Spleen (tissue), 11 donors: Measurements from ENCODE around the gene EP400. TPM values are rescaled to one million over a fixed set of nuclear protein-coding genes. Genes with fewer than 3 reads are reported as not detected.
A peak's percentile ranks its signal among the peaks of the same experiment; 100 is the strongest.
"Not testable (repeated sequence)": the region's sequence is repeated elsewhere in the genome, so short reads cannot be mapped to it uniquely, and the experiment has no call there.

Experiments used
- DNase-seq: peaks from one replicate; pipeline ENCODE4 v3.0.0-alpha.2; 2020
- H3K27ac ChIP-seq, 8 donors: fragments of 200-600 bp; sonication (generic) in 7 of 8; 1 replicate in 4 of 8; 2 replicates in 4 of 8; pipeline versions ENCODE4 v1.5.0 to v1.8.0; 2016 to 2021; ENCODE audit warnings: inconsistent platforms in 4 of 8, mild to moderate bottlenecking in 4 of 8, moderate library complexity in 1 of 8
- H3K27me3 ChIP-seq, 7 donors: fragments of 200-600 bp; sonication (generic) in 6 of 7; replicated peaks in 1 of 7; 1 replicate in 4 of 7; 2 replicates in 3 of 7; pipeline versions ENCODE4 v1.5.0 to v1.8.0; 2016 to 2021; ENCODE audit warnings: inconsistent platforms in 3 of 7, mild to moderate bottlenecking in 1 of 7
- H3K36me3 ChIP-seq, 6 donors: fragments of 200-600 bp; sonication (generic) in 5 of 6; 1 replicate in 4 of 6; 2 replicates in 2 of 6; pipeline versions ENCODE4 v1.5.0 to v1.8.0; 2016 to 2021; ENCODE audit warnings: inconsistent platforms in 2 of 6
- H3K4me1 ChIP-seq, 6 donors: fragments of 200-600 bp; sonication (generic) in 5 of 6; 1 replicate in 3 of 6; 2 replicates in 3 of 6; pipeline versions ENCODE4 v1.5.0 to v1.8.0; 2016 to 2021; ENCODE audit warnings: inconsistent platforms in 3 of 6
- H3K4me3 ChIP-seq, 8 donors: fragments of 200-600 bp; sonication (generic) in 7 of 8; 1 replicate in 4 of 8; 2 replicates in 4 of 8; pipeline versions ENCODE4 v1.5.0 to v1.8.0; 2016 to 2021; ENCODE audit warnings: inconsistent platforms in 4 of 8, mild to moderate bottlenecking in 4 of 8, moderate library complexity in 2 of 8
- H3K9me3 ChIP-seq, 8 donors: fragments of 200-600 bp; sonication (generic) in 7 of 8; 1 replicate in 4 of 8; 2 replicates in 4 of 8; pipeline versions ENCODE4 v1.5.0 to v1.8.0; 2016 to 2021; ENCODE audit warnings: inconsistent platforms in 4 of 8
- CTCF ChIP-seq, 11 experiments: fragments of 200-600 bp in 7 of 11; fragments of 450-650 bp in 4 of 11; sonication (generic) in 4 of 11; IDR thresholded peaks in 8 of 11; conservative IDR thresholded peaks in 3 of 11; 1 replicate in 7 of 11; 2 replicates in 4 of 11; pipeline versions ENCODE4 v1.4.0 to v1.8.0; 2016 to 2021; ENCODE audit warnings: antibody characterized with exemption in 11 of 11, inconsistent platforms in 4 of 11, mild to moderate bottlenecking in 1 of 11
- POLR2A ChIP-seq, 3 donors: fragments of 450-650 bp; IDR thresholded peaks; one replicate each; pipeline ENCODE4 v1.5.1; 2017; ENCODE audit warnings: antibody characterized with exemption in 3 of 3, mild to moderate bottlenecking in 1 of 3
- POLR2AphosphoS5 ChIP-seq, 3 donors: sonication (generic); formaldehyde crosslinking; IDR thresholded peaks; one replicate each; pipeline ENCODE4 v1.5.1; 2017; ENCODE audit warnings: antibody characterized with exemption in 3 of 3
- WGBS, 5 donors: extraction: QIAGEN DNeasy Blood & Tissue Kit in 3 of 5; methylation state at CpG; one replicate each; pipeline versions ENCODE4 v1.1.5 to v1.1.7; 2013 to 2018; 5-methylcytosine and 5-hydroxymethylcytosine counted together
- intact Hi-C: fragments of 100-400 bp; cut with DNase I; formaldehyde crosslinking; loops from one replicate; pipeline ENCODE4 v1.15.0; 2023; ENCODE audit warnings: low total_unique reads
- polyA plus RNA-seq, 3 donors: library from polyadenylated mRNA; stranded (reverse); fragments of 200-250 nt; gene quantifications; one replicate each; pipeline ENCODE4 v1.2.1, GENCODE V29; 2013
- total RNA-seq, 7 donors: library from RNA; depleted of rRNA in 3 of 7; stranded (reverse); fragments of >200 nt in 3 of 7; fragmentation: NEBNext Ultra II Directional in 4 of 7; extraction: Animal tissue kit (Norgen Biotek cat#: 25700) in 4 of 7; gene quantifications; one replicate each; pipeline versions ENCODE4 v1.1.0 to v1.2.1, GENCODE V29; 2016 to 2021
- donor health status: healthy with polysubstance abuse.
- donor health status: DM: no; HTN: no; CAD: no; lungs with moderate emphysema.
- donor health status: DM: no; HTN: no; CAD: no.
- donor health status: Bipolar disorder and iron deficiency.
- donor health status: healthy.
- donor health status: DM: no; HTN: no; CAD: no.
- donor health status: DM: yes; HTN: yes; CAD: no.

EP400 gene
- total and polyA plus RNA-seq, 10 donors = 11.8 to 70.2 (median 45.6) TPM

DNA sequence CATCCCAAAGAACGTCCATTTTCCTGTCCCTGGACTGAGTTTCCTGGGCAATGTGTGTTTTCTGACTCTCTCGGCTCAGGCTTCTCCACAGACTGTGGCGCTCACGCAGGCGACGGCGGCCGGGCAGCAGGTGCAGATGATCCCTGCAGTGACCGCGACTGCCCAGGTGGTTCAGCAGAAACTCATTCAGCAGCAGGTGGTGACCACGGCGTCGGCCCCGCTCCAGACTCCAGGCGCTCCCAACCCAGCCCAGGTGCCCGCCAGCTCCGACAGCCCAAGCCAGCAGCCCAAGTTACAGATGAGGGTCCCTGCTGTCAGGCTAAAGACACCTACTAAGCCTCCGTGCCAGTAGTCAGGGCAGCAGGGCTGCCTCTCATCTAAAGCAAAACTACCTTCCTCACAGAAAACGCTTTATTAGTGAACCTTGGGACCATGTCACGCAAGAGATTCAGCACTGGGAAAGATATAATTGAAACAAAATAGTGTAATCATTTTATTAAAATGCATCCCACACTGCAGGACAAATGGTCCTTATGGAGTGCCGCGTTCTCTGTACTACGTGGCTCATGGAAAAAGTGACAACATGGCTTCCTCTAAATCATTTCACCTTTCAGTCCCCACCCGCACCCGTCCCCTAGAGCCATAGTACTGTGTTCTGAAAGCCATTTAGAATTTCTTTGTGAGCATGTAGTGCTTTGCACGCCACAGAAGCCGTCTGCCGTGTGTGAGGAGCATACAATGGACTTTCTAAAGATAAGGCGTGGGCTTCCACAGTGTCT, 127.8 kb downstream of the EP400 start:
- Histone ChIP-seq H3K4me1 (peaks cover 0 to 11% (median 0%) of the 10 kb centered on the region in 6 donors), H3K27me3 (no peaks in the 10 kb centered on the region), H3K9me3 (no peaks in the 10 kb centered on the region), H3K36me3 (peaks cover 5 to 86% (median 54%) of the 10 kb centered on the region in 6 donors), H3K4me3 (no peak overlapping the region), H3K27ac (no peak overlapping the region)
- intact Hi-C loops = no loop called here
- DNase-seq = no peak
- no peak for TF ChIP-seq CTCF (IDR thresholded peaks at IDR 0.05 in 8 of 11, conservative IDR thresholded peaks at IDR 0.05 in 3 of 11)
- no peak for TF ChIP-seq POLR2A (IDR thresholded peaks at IDR 0.05)
- TF ChIP-seq POLR2AphosphoS5 (IDR thresholded peaks at IDR 0.05) = no peak
- WGBS, 5 donors = 89 to 98% (median 96%) methylated on average over 28 to 29 of the region's 29 CpGs

- TF ChIP-seq POLR2AphosphoS5 (IDR thresholded peaks at IDR 0.05) (peak in 1 of 3 donors; percentile 12), CTCF (IDR thresholded peaks at IDR 0.05 in 8 of 11, conservative IDR thresholded peaks at IDR 0.05 in 3 of 11) (no peak), POLR2A (IDR thresholded peaks at IDR 0.05) (no peak)
- WGBS, 5 donors = 88 to 91% (median 89%) methylated on average over 6 of the region's 6 CpGs
- H3K9me3 ChIP-seq = no peaks in the 10 kb centered on the region
- no peak overlapping the region for H3K27ac ChIP-seq
- H3K36me3 ChIP-seq = peaks cover 5 to 80% (median 54%) of the 10 kb centered on the region in 6 donors
- intact Hi-C loops = no loop called here
- H3K27me3 ChIP-seq = no peaks in the 10 kb centered on the region
- H3K4me3 ChIP-seq = no peak overlapping the region
- DNase-seq = no peak
- peaks cover 0 to 6% (median 0%) of the 10 kb centered on the region in 6 donors for H3K4me1 ChIP-seq
Observed at GRCh38 chr12:132078190-132078589, 128.4 kb downstream of the EP400 start.

DNA sequence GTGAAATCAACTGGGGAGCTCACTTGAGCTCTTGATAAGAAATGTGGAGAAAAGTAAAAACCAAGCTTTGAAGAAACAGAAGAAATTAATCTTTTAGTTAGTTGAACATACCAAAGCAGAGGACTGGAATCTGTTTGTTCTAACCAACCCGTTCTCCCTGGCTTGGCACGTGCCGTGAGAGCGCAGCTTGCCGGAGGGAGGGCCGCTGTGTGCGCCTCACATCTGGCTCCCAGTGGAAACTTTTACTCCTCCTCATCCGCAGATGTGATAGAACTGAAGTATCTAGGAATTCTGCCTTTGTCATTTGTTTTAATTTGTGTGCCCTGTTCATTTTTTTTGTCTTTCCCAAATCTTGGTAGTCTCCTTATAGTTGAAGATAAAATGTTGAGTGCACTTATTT, 129.5 kb downstream of the EP400 start:
- Histone ChIP-seq H3K36me3 (peaks cover 5 to 69% (median 51%) of the 10 kb centered on the region in 6 donors), H3K27ac (no peak overlapping the region), H3K9me3 (no peaks in the 10 kb centered on the region), H3K4me3 (no peak overlapping the region), H3K27me3 (no peaks in the 10 kb centered on the region), H3K4me1 (peaks cover 0 to 9% (median 6%) of the 10 kb centered on the region in 6 donors)
- no peak for DNase-seq
- WGBS, 5 donors = 97 to 99% (median 98%) methylated on average over 8 of the region's 8 CpGs
- intact Hi-C loops = no loop called here
- TF ChIP-seq CTCF (IDR thresholded peaks at IDR 0.05 in 8 of 11, conservative IDR thresholded peaks at IDR 0.05 in 3 of 11) (no peak), POLR2A (IDR thresholded peaks at IDR 0.05) (no peak), POLR2AphosphoS5 (IDR thresholded peaks at IDR 0.05) (no peak)

- intact Hi-C loops = no loop called here
- TF ChIP-seq POLR2AphosphoS5 (IDR thresholded peaks at IDR 0.05) (no peak), POLR2A (IDR thresholded peaks at IDR 0.05) (no peak), CTCF (IDR thresholded peaks at IDR 0.05 in 8 of 11, conservative IDR thresholded peaks at IDR 0.05 in 3 of 11) (no peak)
- WGBS, 5 donors = 94 to 96% (median 95%) methylated on average over 12 of the region's 12 CpGs
- Histone ChIP-seq H3K4me1 (peaks cover 0 to 9% (median 6%) of the 10 kb centered on the region in 6 donors), H3K36me3 (peaks cover 4 to 64% (median 47%) of the 10 kb centered on the region in 6 donors), H3K4me3 (no peak overlapping the region), H3K27me3 (no peaks in the 10 kb centered on the region), H3K9me3 (no peaks in the 10 kb centered on the region), H3K27ac (no peak overlapping the region)
- DNase-seq = no peak
Observed at GRCh38 chr12:132079695-132080094, 130.0 kb downstream of the EP400 start.

- WGBS, 5 donors = 71 to 91% (median 87%) methylated on average over 7 of the region's 7 CpGs
- Histone ChIP-seq H3K4me1 (peaks cover 5 to 17% (median 14%) of the 10 kb centered on the region in 6 donors), H3K36me3 (peaks cover 2 to 56% (median 41%) of the 10 kb centered on the region in 6 donors)
- H3K27me3 ChIP-seq, DNase-seq, H3K27ac ChIP-seq, H3K9me3 ChIP-seq, intact Hi-C loops, H3K4me3 ChIP-seq: not testable (repeated sequence)
Observed at GRCh38 chr12:132080515-132080914, 130.8 kb downstream of the EP400 start.
